WI38 (cell line): ENCODE data around the gene SMPD3.

Experiments used
- H3K4me3 ChIP-seq: 2 replicates; pipeline ENCODE4 v1.5.1; 2011; ENCODE audit warnings: low read depth, mild to moderate bottlenecking, control low read depth, low read length
- TF ChIP-seq, protein P1 (sequence below): IDR thresholded peaks from 2 replicates; pipeline ENCODE4 v1.5.1; 2012; ENCODE audit warnings: low read depth, mild to moderate bottlenecking, control low read depth, low read length

SMPD3 gene

DNA sequence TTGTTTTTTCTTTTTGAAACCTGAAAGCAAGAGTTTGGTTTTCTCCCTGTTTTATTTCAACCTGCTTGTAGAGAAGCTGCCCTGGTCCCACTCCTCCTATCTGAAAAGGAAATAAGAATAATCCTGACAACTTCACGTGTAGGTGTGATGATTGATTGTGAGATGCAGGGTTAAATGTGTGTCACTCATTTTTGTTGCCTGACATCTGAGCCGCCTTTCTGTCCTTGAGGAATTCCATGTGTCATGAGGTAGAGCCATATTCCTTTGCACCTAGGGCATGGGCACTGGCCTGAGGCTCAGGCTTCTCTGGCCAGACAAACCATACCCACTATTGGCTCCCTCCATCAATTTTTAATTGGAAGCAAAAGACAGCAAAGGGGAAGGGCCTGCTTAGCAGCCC is 10.2 kb upstream of the SMPD3 start:
- TF ChIP-seq, protein P1, sequence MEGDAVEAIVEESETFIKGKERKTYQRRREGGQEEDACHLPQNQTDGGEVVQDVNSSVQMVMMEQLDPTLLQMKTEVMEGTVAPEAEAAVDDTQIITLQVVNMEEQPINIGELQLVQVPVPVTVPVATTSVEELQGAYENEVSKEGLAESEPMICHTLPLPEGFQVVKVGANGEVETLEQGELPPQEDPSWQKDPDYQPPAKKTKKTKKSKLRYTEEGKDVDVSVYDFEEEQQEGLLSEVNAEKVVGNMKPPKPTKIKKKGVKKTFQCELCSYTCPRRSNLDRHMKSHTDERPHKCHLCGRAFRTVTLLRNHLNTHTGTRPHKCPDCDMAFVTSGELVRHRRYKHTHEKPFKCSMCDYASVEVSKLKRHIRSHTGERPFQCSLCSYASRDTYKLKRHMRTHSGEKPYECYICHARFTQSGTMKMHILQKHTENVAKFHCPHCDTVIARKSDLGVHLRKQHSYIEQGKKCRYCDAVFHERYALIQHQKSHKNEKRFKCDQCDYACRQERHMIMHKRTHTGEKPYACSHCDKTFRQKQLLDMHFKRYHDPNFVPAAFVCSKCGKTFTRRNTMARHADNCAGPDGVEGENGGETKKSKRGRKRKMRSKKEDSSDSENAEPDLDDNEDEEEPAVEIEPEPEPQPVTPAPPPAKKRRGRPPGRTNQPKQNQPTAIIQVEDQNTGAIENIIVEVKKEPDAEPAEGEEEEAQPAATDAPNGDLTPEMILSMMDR = no peak
- no peak overlapping the region for H3K4me3 ChIP-seq

DNA sequence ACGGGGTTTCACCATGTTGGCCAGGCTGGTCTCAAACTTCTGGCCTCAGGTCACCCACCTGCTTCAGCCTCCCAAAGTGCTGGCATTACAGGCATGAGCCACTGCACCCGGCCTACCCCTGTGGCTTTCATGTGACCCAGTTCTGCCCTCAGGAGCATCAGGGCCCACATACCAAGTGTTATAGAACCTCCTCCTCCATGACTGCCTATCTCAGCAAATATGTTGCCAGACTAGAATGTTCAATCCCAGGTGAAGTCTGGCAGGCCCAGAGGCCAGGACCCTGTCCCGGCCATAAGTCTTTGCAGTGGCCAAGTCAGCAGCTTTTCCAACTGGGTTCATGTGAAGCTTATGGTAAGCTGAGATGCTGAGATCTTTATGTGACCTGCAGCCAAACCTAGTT is 9.8 kb upstream of the SMPD3 start:
- H3K4me3 ChIP-seq = no peak overlapping the region
- TF ChIP-seq, protein P1 = no peak

- H3K4me3 ChIP-seq = no peak overlapping the region
- TF ChIP-seq, protein P1 = no peak
Measured at GRCh38 chr16:68455631-68456030, 7.3 kb upstream of the SMPD3 start.

- TF ChIP-seq, protein P1 = no peak
- H3K4me3 ChIP-seq = no peak overlapping the region
Measured at GRCh38 chr16:68454920-68455435, 6.7 kb upstream of the SMPD3 start.

DNA sequence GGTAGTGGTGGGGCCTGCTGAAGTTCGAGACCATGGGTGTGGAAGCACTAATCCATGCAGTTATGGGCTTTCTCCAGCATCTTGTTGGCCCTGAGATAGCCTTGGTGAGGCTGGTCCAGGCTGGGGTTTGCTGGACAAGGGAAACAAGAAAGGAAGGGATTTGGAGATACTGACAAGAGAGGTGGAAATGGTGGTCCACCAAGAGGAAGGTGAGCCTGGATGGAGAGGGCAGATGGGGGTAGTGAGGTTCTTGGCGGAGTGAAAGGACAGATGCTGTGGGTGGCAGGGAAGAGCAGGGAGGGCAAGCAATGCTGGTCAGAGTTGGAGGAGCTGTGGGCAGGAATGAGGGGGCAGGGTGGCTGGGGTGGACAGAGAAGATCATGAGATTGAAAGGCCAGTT is 5.5 kb upstream of the SMPD3 start:
- no peak overlapping the region for H3K4me3 ChIP-seq
- TF ChIP-seq, protein P1 = no peak

DNA sequence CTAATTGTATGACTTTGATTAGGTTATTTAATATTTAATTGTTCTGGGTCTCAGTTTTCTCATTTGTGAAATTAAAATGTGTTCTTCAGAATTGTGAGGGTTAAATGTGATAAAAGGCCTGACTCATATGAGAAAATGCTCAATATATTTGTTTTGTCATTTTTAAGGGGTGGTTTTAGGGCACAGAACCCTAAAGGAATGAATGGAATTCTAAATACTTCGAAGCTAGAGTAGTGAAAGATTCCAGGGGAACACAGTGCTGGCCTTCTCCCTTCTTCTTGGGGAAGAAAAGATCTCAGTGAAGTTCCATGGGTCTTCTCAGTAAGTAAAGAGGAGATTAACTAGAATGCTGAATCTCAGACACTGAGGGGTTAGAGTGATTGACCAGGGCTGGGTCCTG is 3.9 kb upstream of the SMPD3 start:
- H3K4me3 ChIP-seq = no peak overlapping the region
- TF ChIP-seq, protein P1 = no peak

DNA sequence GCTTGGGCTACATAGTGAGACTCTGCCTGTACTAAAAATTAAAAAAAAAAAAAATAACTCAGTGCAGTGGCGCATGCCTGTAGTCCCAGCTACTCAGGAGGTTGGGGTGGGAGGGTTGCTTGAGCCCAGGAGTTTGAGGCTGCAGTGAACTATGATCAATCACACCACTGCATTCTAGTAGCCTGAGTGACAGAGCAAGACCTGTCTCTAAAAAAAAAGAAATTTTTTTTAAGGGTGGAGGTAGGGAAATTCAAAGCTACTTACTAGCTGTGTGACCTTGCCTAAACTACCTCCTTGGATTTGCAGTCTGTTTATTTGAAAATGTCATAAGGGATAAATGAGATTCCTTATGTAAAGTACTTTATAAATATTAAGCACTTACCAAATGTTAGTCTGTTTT is 3.4 kb upstream of the SMPD3 start:
- H3K4me3 ChIP-seq = no peak overlapping the region
- TF ChIP-seq, protein P1 = no peak
